Choroid plexus epithelial cell (primary cell): ENCODE data around the gene NEDD4L.

Experiments used
- DNase-seq: peaks from one replicate; pipeline ENCODE4 v3.0.0-alpha.2; 2010; ENCODE audit warnings: low read depth
- H3K4me3 ChIP-seq: 2 replicates; pipeline ENCODE4 v1.5.1; 2011; ENCODE audit warnings: low read depth, mild to moderate bottlenecking, control low read depth, low read length, moderate library complexity
- TF ChIP-seq, protein P1 (sequence below): conservative IDR thresholded peaks from 2 replicates; pipeline ENCODE4 v1.5.1; 2011; ENCODE audit warnings: low read depth, mild to moderate bottlenecking, control low read depth, inconsistent platforms, low read length, moderate library complexity

The NEDD4L gene

GRCh38 chr18:58058720-58059119 lies 14.7 kb downstream of the NEDD4L start:
- TF ChIP-seq, protein P1, sequence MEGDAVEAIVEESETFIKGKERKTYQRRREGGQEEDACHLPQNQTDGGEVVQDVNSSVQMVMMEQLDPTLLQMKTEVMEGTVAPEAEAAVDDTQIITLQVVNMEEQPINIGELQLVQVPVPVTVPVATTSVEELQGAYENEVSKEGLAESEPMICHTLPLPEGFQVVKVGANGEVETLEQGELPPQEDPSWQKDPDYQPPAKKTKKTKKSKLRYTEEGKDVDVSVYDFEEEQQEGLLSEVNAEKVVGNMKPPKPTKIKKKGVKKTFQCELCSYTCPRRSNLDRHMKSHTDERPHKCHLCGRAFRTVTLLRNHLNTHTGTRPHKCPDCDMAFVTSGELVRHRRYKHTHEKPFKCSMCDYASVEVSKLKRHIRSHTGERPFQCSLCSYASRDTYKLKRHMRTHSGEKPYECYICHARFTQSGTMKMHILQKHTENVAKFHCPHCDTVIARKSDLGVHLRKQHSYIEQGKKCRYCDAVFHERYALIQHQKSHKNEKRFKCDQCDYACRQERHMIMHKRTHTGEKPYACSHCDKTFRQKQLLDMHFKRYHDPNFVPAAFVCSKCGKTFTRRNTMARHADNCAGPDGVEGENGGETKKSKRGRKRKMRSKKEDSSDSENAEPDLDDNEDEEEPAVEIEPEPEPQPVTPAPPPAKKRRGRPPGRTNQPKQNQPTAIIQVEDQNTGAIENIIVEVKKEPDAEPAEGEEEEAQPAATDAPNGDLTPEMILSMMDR, result no peak
- no peak overlapping the region for H3K4me3 ChIP-seq
- DNase-seq, result no peak

GRCh38 chr18:58060254-58060653 lies 16.2 kb downstream of the NEDD4L start:
- H3K4me3 ChIP-seq, result no peak overlapping the region
- TF ChIP-seq, protein P1, result no peak
- no peak for DNase-seq

DNA sequence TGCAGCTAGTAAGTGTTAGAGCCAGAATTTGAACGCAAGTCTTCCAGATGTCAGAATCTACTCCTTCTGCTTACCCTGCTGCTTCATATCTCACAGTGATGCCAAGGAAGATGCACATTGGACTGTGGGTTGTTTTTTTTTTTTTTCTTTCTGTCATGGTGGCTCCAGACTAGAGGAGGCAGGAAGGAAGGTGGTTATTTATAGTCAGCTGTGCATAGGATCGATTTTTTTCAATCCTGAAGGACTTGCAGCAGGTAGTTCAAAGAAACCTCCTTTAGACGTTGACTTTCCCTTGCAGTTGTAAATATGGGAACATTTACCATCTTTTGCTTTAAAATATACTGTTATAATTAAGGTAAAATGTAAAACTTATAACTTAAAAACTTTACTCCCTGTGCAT lies 17.3 kb downstream of the NEDD4L start:
- H3K4me3 ChIP-seq, result no peak overlapping the region
- DNase-seq, result no peak
- TF ChIP-seq, protein P1, result no peak

GRCh38 chr18:58064406-58064998 lies 20.5 kb downstream of the NEDD4L start:
- TF ChIP-seq, protein P1, result no peak
- no peak overlapping the region for H3K4me3 ChIP-seq
- DNase-seq, result no peak

GRCh38 chr18:58065956-58066355 lies 21.9 kb downstream of the NEDD4L start:
- TF ChIP-seq, protein P1, result no peak
- no peak overlapping the region for H3K4me3 ChIP-seq
- DNase-seq, result no peak

DNA sequence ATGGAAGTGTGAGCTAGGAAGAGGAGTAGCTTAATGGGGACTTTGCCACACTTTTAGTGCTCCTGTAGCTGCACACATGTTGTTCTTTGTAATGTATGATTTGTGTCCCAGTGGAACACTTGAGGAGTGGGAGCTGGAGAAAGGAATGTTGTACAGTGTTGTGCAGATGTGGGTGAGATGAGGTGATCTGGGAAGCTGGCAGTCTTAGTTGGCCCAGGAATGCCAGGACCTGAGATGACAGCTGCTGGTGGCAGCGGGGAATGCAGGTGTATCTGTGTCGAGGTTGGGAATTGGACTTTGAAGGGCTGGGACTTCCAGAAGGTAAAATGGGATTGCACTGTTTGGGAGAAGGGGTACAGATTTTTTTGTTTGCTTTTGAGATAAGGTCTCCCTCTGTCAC lies 23.6 kb downstream of the NEDD4L start:
- TF ChIP-seq, protein P1, result no peak
- no peak for DNase-seq
- no peak overlapping the region for H3K4me3 ChIP-seq

DNA sequence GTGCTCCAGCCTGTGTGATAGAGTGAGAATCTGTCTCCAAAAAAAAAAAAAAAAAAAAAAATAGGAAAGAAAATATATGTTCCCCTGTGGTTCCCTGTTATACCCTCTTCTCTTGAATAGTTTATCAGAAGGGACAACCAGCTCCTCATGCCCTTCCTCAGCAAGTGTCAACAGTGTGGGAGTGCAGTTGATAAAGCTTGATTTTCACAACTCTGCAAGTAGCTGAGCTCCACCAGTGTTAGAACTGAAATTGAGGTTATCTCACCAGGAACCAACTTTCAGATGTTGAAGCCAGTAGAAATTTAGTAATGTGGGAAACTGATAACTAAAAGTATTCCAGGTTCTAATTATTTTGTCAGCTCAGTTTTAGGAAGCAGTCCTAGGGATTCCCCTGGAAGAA lies 25.1 kb downstream of the NEDD4L start:
- DNase-seq, result no peak
- H3K4me3 ChIP-seq, result no peak overlapping the region
- TF ChIP-seq, protein P1, result no peak
